ENCODE data around the gene LRP8.

Gene LRP8

DNA sequence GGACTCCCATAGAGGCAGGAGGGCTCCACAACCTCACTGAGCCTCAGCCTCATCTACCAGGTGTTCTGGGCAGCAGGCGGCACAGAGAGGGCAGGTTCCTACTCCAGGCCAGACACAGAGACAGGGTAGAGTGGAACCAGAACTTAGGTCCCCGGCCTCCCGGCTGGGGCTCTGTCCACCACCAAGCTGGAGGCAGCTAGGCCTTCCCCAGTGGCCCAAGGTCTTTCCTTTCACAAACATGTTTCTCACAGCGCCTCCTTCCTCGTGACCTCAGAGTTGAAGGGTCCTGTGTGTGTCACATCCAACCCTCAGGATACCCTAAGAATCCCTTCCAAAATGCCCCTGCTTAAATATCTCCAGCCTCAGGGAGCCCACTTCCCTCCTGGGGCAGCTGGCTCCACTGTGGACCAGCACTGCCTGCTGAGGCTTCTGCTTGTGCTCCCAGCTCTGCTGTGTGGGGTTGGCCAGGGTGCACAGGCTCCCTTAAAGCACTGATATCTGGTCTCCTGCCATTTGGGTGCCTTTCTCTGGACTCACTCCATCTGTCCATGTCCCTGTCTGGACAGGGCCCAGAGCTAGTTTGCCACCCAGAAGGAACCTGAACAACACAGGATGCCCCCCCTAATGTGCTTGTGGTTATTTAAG, 56.3 kb downstream of the LRP8 start:
- no peak overlapping the region for H2AFZ ChIP-seq (ENCODE audit: low read depth)
- H3K36me3 ChIP-seq (ENCODE audit: insufficient read depth) = peaks cover 3% of the 10 kb centered on the region
- TF ChIP-seq, protein P1, sequence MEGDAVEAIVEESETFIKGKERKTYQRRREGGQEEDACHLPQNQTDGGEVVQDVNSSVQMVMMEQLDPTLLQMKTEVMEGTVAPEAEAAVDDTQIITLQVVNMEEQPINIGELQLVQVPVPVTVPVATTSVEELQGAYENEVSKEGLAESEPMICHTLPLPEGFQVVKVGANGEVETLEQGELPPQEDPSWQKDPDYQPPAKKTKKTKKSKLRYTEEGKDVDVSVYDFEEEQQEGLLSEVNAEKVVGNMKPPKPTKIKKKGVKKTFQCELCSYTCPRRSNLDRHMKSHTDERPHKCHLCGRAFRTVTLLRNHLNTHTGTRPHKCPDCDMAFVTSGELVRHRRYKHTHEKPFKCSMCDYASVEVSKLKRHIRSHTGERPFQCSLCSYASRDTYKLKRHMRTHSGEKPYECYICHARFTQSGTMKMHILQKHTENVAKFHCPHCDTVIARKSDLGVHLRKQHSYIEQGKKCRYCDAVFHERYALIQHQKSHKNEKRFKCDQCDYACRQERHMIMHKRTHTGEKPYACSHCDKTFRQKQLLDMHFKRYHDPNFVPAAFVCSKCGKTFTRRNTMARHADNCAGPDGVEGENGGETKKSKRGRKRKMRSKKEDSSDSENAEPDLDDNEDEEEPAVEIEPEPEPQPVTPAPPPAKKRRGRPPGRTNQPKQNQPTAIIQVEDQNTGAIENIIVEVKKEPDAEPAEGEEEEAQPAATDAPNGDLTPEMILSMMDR (conservative IDR thresholded peaks at IDR 0.05; ENCODE audit: low read depth, low read length) = no peak
- H3K9ac ChIP-seq = no peak overlapping the region
- H3K4me2 ChIP-seq = no peak overlapping the region
- H3K27me3 ChIP-seq (ENCODE audit: insufficient read depth, low read depth) = no peaks in the 10 kb centered on the region
- H3K4me1 ChIP-seq (ENCODE audit: low read depth, poor library complexity, severe bottlenecking) = peaks cover 15% of the 10 kb centered on the region
- no peak overlapping the region for H3K27ac ChIP-seq
- no peaks in the 10 kb centered on the region for H4K20me1 ChIP-seq (ENCODE audit: insufficient read depth)
- no peaks in the 10 kb centered on the region for H3K79me2 ChIP-seq (ENCODE audit: insufficient read depth, low read depth)
- H3K4me3 ChIP-seq (IDR thresholded peaks at IDR 0.05; ENCODE audit: insufficient read depth, low read depth, low read length) = no peak overlapping the region

DNA sequence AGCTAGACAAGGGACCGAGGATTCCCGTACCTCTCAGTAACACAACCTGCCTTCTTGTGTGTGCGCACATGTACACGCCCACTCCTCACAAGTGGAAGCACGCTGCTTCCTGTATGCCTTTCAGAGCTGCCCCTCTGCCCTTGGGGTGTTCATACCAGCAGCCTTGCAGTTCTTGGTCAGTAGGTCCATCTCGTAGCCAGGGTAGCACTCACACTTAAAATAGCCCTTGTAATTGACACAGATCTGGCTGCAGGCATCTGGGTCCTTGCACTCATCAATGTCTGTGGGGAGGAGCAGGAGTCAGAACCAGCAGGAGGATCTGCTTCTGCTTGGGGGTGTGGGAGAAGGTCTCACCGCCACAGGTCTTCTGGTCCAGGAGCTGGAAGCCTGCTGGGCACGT, 57.0 kb downstream of the LRP8 start:
- Histone ChIP-seq H2AFZ (ENCODE audit: low read depth) (no peak overlapping the region), H3K36me3 (ENCODE audit: insufficient read depth) (peaks cover 3% of the 10 kb centered on the region), H3K79me2 (ENCODE audit: insufficient read depth, low read depth) (no peaks in the 10 kb centered on the region), H3K4me1 (ENCODE audit: low read depth, poor library complexity, severe bottlenecking) (peaks cover 15% of the 10 kb centered on the region), H3K4me2 (no peak overlapping the region), H3K9ac (no peak overlapping the region), H3K27me3 (ENCODE audit: insufficient read depth, low read depth) (no peaks in the 10 kb centered on the region), H4K20me1 (ENCODE audit: insufficient read depth) (no peaks in the 10 kb centered on the region), H3K4me3 (IDR thresholded peaks at IDR 0.05; ENCODE audit: insufficient read depth, low read depth, low read length) (no peak overlapping the region), H3K27ac (no peak overlapping the region)
- TF ChIP-seq, protein P1 (conservative IDR thresholded peaks at IDR 0.05; ENCODE audit: low read depth, low read length) = no peak

DNA sequence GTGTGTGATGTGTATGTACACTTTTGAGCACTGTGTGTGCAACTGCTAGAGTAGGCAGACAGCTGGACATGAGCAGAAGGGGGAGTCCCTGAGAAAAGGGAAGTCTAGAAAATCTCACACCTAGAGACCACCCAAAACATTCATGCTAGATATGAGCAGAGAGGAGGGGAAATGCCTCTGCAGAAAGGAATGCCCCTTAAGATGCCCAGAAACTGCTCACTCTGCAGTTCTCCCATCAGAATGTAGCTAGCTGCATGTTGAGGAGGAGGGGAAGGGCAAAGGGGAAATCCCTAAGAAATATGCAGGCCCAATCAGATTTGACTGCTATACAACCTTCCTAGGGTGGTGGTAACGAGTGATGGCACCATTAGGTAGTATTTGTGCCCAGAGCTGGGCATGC, 57.8 kb downstream of the LRP8 start:
- TF ChIP-seq, protein P1 (conservative IDR thresholded peaks at IDR 0.05; ENCODE audit: low read depth, low read length) = no peak
- Histone ChIP-seq H2AFZ (ENCODE audit: low read depth) (no peak overlapping the region), H3K79me2 (ENCODE audit: insufficient read depth, low read depth) (no peaks in the 10 kb centered on the region), H3K4me1 (ENCODE audit: low read depth, poor library complexity, severe bottlenecking) (peaks cover 15% of the 10 kb centered on the region), H3K36me3 (ENCODE audit: insufficient read depth) (peaks cover 3% of the 10 kb centered on the region), H3K9ac (no peak overlapping the region), H3K27ac (no peak overlapping the region), H4K20me1 (ENCODE audit: insufficient read depth) (no peaks in the 10 kb centered on the region), H3K27me3 (ENCODE audit: insufficient read depth, low read depth) (no peaks in the 10 kb centered on the region), H3K4me2 (no peak overlapping the region), H3K4me3 (IDR thresholded peaks at IDR 0.05; ENCODE audit: insufficient read depth, low read depth, low read length) (no peak overlapping the region)

DNA sequence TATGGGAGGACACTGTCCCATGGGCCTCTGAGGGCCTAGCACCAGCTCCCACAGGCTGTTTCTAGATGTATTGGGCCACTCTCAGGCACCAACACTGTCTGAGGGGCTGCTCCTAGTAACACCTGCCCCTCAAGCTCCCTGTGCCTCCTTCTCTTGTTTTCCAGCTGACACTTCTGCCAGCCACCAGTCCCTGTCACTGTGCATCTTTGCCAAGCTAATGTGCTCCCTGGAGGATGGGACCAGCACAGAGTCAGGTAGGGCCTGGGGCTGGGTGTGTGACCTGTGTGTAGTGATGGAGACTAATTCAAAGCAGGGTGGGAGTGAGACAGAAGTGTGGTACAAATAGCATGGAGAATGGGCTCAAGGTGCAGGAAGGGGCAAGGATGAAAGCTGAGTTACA, 60.1 kb downstream of the LRP8 start:
- Histone ChIP-seq H3K4me3 (IDR thresholded peaks at IDR 0.05; ENCODE audit: insufficient read depth, low read depth, low read length) (no peak overlapping the region), H3K4me1 (ENCODE audit: low read depth, poor library complexity, severe bottlenecking) (peaks cover 15% of the 10 kb centered on the region), H3K27me3 (ENCODE audit: insufficient read depth, low read depth) (no peaks in the 10 kb centered on the region), H3K79me2 (ENCODE audit: insufficient read depth, low read depth) (no peaks in the 10 kb centered on the region), H4K20me1 (ENCODE audit: insufficient read depth) (no peaks in the 10 kb centered on the region), H3K9ac (no peak overlapping the region), H3K27ac (no peak overlapping the region), H3K36me3 (ENCODE audit: insufficient read depth) (peaks cover 5% of the 10 kb centered on the region; the same call in 1 of the 2 replicates), H2AFZ (ENCODE audit: low read depth) (no peak overlapping the region), H3K4me2 (no peak overlapping the region)
- TF ChIP-seq, protein P1 (conservative IDR thresholded peaks at IDR 0.05; ENCODE audit: low read depth, low read length) = no peak

Data from KMS-11 (cell line).